ENCODE results near the gene SYMPK.

SYMPK gene

GRCh38 chr19:45789035-45789786 is 73.7 kb downstream of the SYMPK start (continued):
- TF ChIP-seq ZNF280D (tag by site-specific recombination; IDR thresholded peaks at IDR 0.05) (no peak), ZNF274 (IDR thresholded peaks at IDR 0.05; ENCODE audit: low read length) (no peak), ZNF274 (tag by site-specific recombination; IDR thresholded peaks at IDR 0.05; ENCODE audit: borderline replicate concordance) (no peak), GLIS2 (tag by site-specific recombination; IDR thresholded peaks at IDR 0.05) (no peak), ZXDB (tag by site-specific recombination; IDR thresholded peaks at IDR 0.05) (no peak), ZNF354C (tag by site-specific recombination; IDR thresholded peaks at IDR 0.05; ENCODE audit: borderline replicate concordance, low read depth) (no peak), ZBTB17 (tag by site-specific recombination; IDR thresholded peaks at IDR 0.05) (no peak), ZNF426 (tag by site-specific recombination; IDR thresholded peaks at IDR 0.05) (no peak), ZNF747 (tag by site-specific recombination; IDR thresholded peaks at IDR 0.05) (no peak), KLF1 (tag by site-specific recombination; IDR thresholded peaks at IDR 0.05) (no peak), PBX3 (CRISPR knock-in tag; IDR thresholded peaks at IDR 0.05) (no peak), ZNF202 (tag by site-specific recombination; IDR thresholded peaks at IDR 0.05; ENCODE audit: borderline replicate concordance) (no peak)

GRCh38 chr19:45786533-45786894 is 76.4 kb downstream of the SYMPK start:
- H3K4me3 ChIP-seq (ENCODE audit: low read depth, low read length) = no peak overlapping the region
- ChIA-PET POLR2A (no interaction called here), CTCF (no interaction called here)
- peaks cover 9% of the 10 kb centered on the region; the same call in 1 of the 2 replicates for H3K4me1 ChIP-seq (ENCODE audit: control insufficient read depth, insufficient read depth, low read length)
- TF ChIP-seq ZNF239 (tag by site-specific recombination; IDR thresholded peaks at IDR 0.05) (no peak), BCL11B (tag by site-specific recombination; IDR thresholded peaks at IDR 0.05; ENCODE audit: low read depth) (0 out of 2 replicates have a peak, but pooled peaks have one; percentile 6), ZNF138 (tag by site-specific recombination; IDR thresholded peaks at IDR 0.05; ENCODE audit: borderline replicate concordance) (no peak)
- H3K27ac ChIP-seq (ENCODE audit: extremely low read depth, low read depth, low read length) = no peak overlapping the region
- H3K9me3 ChIP-seq (ENCODE audit: control insufficient read depth, insufficient read depth, low read depth, low read length) = no peaks in the 10 kb centered on the region
- peaks cover 34 to 61% of the 10 kb centered on the region in 2 experiments for H3K36me3 ChIP-seq (ENCODE audit: control insufficient read depth in 2 of 2, insufficient read depth in 1 of 2, low read length in 2 of 2)

- CTCF ChIA-PET = interaction anchor here (1.2 kb wide), 1 partner anchor 13 kb away, joined by 3 read pairs; no protein-coding TSS in a partner anchor
Measured at GRCh38 chr19:45785781-45786532, 77.0 kb downstream of the SYMPK start.

More at GRCh38 chr19:45785781-45786532, 77.0 kb downstream of the SYMPK start:
- peaks cover 7% of the 10 kb centered on the region; the same call in 1 of the 2 replicates for H3K4me1 ChIP-seq (ENCODE audit: control insufficient read depth, insufficient read depth, low read length)
- no peak overlapping the region for H3K4me3 ChIP-seq (ENCODE audit: low read depth, low read length)
- peaks cover 32 to 58% of the 10 kb centered on the region in 2 experiments for H3K36me3 ChIP-seq (ENCODE audit: control insufficient read depth in 2 of 2, insufficient read depth in 1 of 2, low read length in 2 of 2)
- TF ChIP-seq BCL11B (tag by site-specific recombination; IDR thresholded peaks at IDR 0.05; ENCODE audit: low read depth) (0 out of 2 replicates have a peak, but pooled peaks have one; percentile 25), ZNF558 (tag by site-specific recombination; IDR thresholded peaks at IDR 0.05) (no peak), ZNF449 (tag by site-specific recombination; IDR thresholded peaks at IDR 0.05) (no peak), PRDM10 (tag by site-specific recombination; IDR thresholded peaks at IDR 0.05) (no peak), KLF1 (tag by site-specific recombination; IDR thresholded peaks at IDR 0.05) (no peak), PBX3 (CRISPR knock-in tag; IDR thresholded peaks at IDR 0.05) (0 out of 2 replicates have a peak, but pooled peaks have one; percentile 26), SCRT2 (tag by site-specific recombination; IDR thresholded peaks at IDR 0.05) (no peak)
- no peak overlapping the region for H3K27ac ChIP-seq (ENCODE audit: extremely low read depth, low read depth, low read length)
- H3K9me3 ChIP-seq (ENCODE audit: control insufficient read depth, insufficient read depth, low read depth, low read length) = no peaks in the 10 kb centered on the region
- POLR2A ChIA-PET = interaction anchor here (1.3 to 5.8 kb wide), 2 partner anchors 13 to 14 kb away, joined by 3 to 78 read pairs; partner anchors contain the start of gene SIX5

All from HEK293 (cell line).